ENCODE results near the gene MKNK1. TPM values are rescaled to one million over a fixed set of nuclear protein-coding genes. Genes with fewer than 3 reads are reported as not detected.

The MKNK1 gene
- total RNA-seq, 4 donors from 2014 or later = 4.9 to 53.0 (median 24.3) TPM

- Histone ChIP-seq H3K4me1 (peaks cover 0 to 13% of the 10 kb centered on the region in 2 donors), H3K27ac (peak within 1 kb of the TSS; percentile 95 to 96), H3K4me3 (peak within 1 kb of the TSS; percentile 61 to 97), H3K27me3 (no peaks in the 10 kb centered on the region), H3K36me3 (no peaks in the 10 kb centered on the region), H3K9me3 (no peaks in the 10 kb centered on the region)
- intact Hi-C loops (cut with DNase I; ENCODE audit: low total_unique reads) = no loop called here
- peak; percentile 87 to 90 for DNase-seq
- peak; percentile 77 to 80 for TF ChIP-seq POLR2A (IDR thresholded peaks at IDR 0.05)
- peak in 1 of 4 experiments; percentile 17 for TF ChIP-seq CTCF (IDR thresholded peaks at IDR 0.05)
Observed at GRCh38 chr1:46616277-46617107, 12.4 kb upstream of the MKNK1 start, which contains the start of gene MOB3C. Gene MOB3C (minus strand): TSS chr1:46616811. CDS start chr1:46613321, 3,490 bp downstream.

- H3K4me3 ChIP-seq = peak overlapping the region; percentile 61 to 97
- DNase-seq = no peak
- no peaks in the 10 kb centered on the region for H3K36me3 ChIP-seq
- TF ChIP-seq CTCF (IDR thresholded peaks at IDR 0.05) (no peak), POLR2A (IDR thresholded peaks at IDR 0.05) (no peak)
- no peaks in the 10 kb centered on the region for H3K9me3 ChIP-seq
- H3K27ac ChIP-seq = peak overlapping the region; percentile 95 to 96
- H3K27me3 ChIP-seq = no peaks in the 10 kb centered on the region
- H3K4me1 ChIP-seq = peaks cover 0 to 13% of the 10 kb centered on the region in 2 donors
- intact Hi-C loops (cut with DNase I; ENCODE audit: low total_unique reads) = no loop called here
Observed at GRCh38 chr1:46615735-46616134, 11.7 kb upstream of the MKNK1 start.

- Histone ChIP-seq H3K27ac (peak overlapping the region in 1 of 2 donors; percentile 96), H3K4me1 (peaks cover 0 to 13% of the 10 kb centered on the region in 2 donors), H3K4me3 (peak overlapping the region in 1 of 2 donors; percentile 61), H3K9me3 (no peaks in the 10 kb centered on the region), H3K36me3 (no peaks in the 10 kb centered on the region), H3K27me3 (no peaks in the 10 kb centered on the region)
- no peak for TF ChIP-seq POLR2A (IDR thresholded peaks at IDR 0.05)
- no peak for TF ChIP-seq CTCF (IDR thresholded peaks at IDR 0.05)
- intact Hi-C loops (cut with DNase I; ENCODE audit: low total_unique reads) = no loop called here
- no peak for DNase-seq
Observed at GRCh38 chr1:46615088-46615487, 11.0 kb upstream of the MKNK1 start.

GRCh38 chr1:46614604-46614984, 10.5 kb upstream of the MKNK1 start:
- Histone ChIP-seq H3K4me3 (no peak overlapping the region), H3K36me3 (no peaks in the 10 kb centered on the region), H3K27me3 (no peaks in the 10 kb centered on the region), H3K4me1 (peaks cover 0 to 13% of the 10 kb centered on the region in 2 donors), H3K9me3 (no peaks in the 10 kb centered on the region), H3K27ac (peak overlapping the region; percentile 3 to 23)
- TF ChIP-seq CTCF (IDR thresholded peaks at IDR 0.05) = no peak
- no peak for TF ChIP-seq POLR2A (IDR thresholded peaks at IDR 0.05)
- intact Hi-C loops (cut with DNase I; ENCODE audit: low total_unique reads) = no loop called here
- DNase-seq = no peak

Measured in uterus (tissue), 4 donors.